Left lung (tissue), 10 donors: ENCODE results near the gene ZNF273. TPM values are rescaled to one million over a fixed set of nuclear protein-coding genes. Genes with fewer than 3 reads are reported as not detected.
"Not testable (repeated sequence)": the region's sequence is repeated elsewhere in the genome, so short reads cannot be mapped to it uniquely, and the experiment has no call there.

Experiments
- ATAC-seq: fragments of 200-7000 bp; cut with Tn5 transposase; one replicate; pipeline ENCODE4 v1.9.1; 2020; ENCODE audit warnings: moderate library complexity
- DNase-seq, 4 donors: peaks; one replicate each; pipeline ENCODE4 v3.0.0-alpha.2; 2013 to 2020
- H3K27ac ChIP-seq, 2 donors: fragments of 200-600 bp; sonication (generic) in 1 of 2; one replicate each; pipeline versions ENCODE4 v1.5.0 to v1.8.0; 2020 to 2021
- H3K27me3 ChIP-seq, 2 donors: fragments of 200-600 bp; sonication (generic) in 1 of 2; one replicate each; pipeline versions ENCODE4 v1.5.0 to v1.8.0; 2020 to 2021
- H3K36me3 ChIP-seq, 2 donors: fragments of 200-600 bp; sonication (generic) in 1 of 2; one replicate each; pipeline versions ENCODE4 v1.5.0 to v1.8.0; 2020 to 2021
- H3K4me1 ChIP-seq, 2 donors: fragments of 200-600 bp; one replicate each; pipeline ENCODE4 v1.8.0; 2021
- H3K4me3 ChIP-seq, 2 donors: fragments of 200-600 bp; sonication (generic) in 1 of 2; one replicate each; pipeline versions ENCODE4 v1.5.0 to v1.8.0; 2020 to 2021; ENCODE audit warnings: mild to moderate bottlenecking in 1 of 2
- H3K9me3 ChIP-seq, 2 donors: fragments of 200-600 bp; sonication (generic) in 1 of 2; one replicate each; pipeline versions ENCODE4 v1.5.0 to v1.8.0; 2020 to 2021
- intact Hi-C, 2 donors: fragments of 100-400 bp; cut with DNase I; formaldehyde crosslinking; loops; one replicate each; pipeline versions ENCODE4 v1.11.2 to v1.14.2; 2022
- polyA plus RNA-seq, 6 donors: library from polyadenylated mRNA; unstranded; fragments of 120-200 nt; gene quantifications; one replicate each; pipeline ENCODE4 v1.2.1, GENCODE V29; 2013; ENCODE audit not compliant: insufficient read length in 6 of 6
- total RNA-seq, 2 donors: library from RNA; stranded (reverse); fragmentation: NEBNext Ultra II Directional; extraction: Animal tissue kit (Norgen Biotek cat#: 25700); gene quantifications; one replicate each; pipeline ENCODE4 v1.2.1, GENCODE V29; 2021
- TF ChIP-seq, protein P1 (sequence below), 2 donors: fragments of 200-600 bp; sonication (generic) in 1 of 2; IDR thresholded peaks; one replicate each; pipeline versions ENCODE4 v1.5.0 to v1.8.0; 2021; ENCODE audit warnings: antibody characterized with exemption in 2 of 2
- donor health status: DM: no; HTN: yes; CAD: no.
- donor health status: DM: no; HTN: no; CAD: no.

Gene ZNF273
- total and polyA plus RNA-seq, 8 donors = 5.0 to 16.7 (median 13.3) TPM

DNA sequence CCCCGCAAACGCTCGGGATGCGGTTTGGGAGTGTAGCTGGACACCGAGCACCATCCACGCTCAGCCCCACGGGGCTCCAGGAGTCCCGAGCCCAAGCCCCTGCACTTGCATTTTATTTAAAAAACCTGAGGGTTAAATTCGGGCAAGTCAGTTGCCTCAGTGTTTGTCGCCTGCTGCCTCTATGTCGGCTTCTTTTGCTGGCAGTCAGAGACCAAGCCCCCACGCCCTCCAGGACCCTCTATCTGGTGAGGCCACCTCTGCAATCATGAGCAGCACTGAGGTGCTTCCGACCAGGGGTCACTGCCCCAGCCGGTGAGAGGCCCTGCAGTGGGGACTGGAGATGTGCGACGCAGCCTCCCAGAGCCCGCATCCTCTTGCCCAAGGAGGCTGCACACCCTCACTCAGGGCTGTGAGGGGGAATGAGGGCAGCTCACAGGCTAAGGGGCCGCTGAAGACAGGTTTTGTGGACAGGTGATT, 13.3 kb upstream of the ZNF273 start:
- Histone ChIP-seq H3K4me3 (peak overlapping the region in 1 of 2 donors; percentile 31), H3K9me3 (no peaks in the 10 kb centered on the region), H3K27ac (no peak overlapping the region), H3K27me3 (peaks cover 7 to 49% of the 10 kb centered on the region in 2 donors), H3K4me1 (peaks cover 4 to 20% of the 10 kb centered on the region in 2 donors), H3K36me3 (no peaks in the 10 kb centered on the region)
- TF ChIP-seq, protein P1, sequence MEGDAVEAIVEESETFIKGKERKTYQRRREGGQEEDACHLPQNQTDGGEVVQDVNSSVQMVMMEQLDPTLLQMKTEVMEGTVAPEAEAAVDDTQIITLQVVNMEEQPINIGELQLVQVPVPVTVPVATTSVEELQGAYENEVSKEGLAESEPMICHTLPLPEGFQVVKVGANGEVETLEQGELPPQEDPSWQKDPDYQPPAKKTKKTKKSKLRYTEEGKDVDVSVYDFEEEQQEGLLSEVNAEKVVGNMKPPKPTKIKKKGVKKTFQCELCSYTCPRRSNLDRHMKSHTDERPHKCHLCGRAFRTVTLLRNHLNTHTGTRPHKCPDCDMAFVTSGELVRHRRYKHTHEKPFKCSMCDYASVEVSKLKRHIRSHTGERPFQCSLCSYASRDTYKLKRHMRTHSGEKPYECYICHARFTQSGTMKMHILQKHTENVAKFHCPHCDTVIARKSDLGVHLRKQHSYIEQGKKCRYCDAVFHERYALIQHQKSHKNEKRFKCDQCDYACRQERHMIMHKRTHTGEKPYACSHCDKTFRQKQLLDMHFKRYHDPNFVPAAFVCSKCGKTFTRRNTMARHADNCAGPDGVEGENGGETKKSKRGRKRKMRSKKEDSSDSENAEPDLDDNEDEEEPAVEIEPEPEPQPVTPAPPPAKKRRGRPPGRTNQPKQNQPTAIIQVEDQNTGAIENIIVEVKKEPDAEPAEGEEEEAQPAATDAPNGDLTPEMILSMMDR (IDR thresholded peaks at IDR 0.05) = no peak
- intact Hi-C loops = no loop called here
- ATAC-seq (no peak), DNase-seq (no peak)

- H3K36me3 ChIP-seq, H3K9me3 ChIP-seq, intact Hi-C loops, ATAC-seq, H3K27ac ChIP-seq, H3K4me3 ChIP-seq, DNase-seq: not testable (repeated sequence)
- Histone ChIP-seq H3K4me1 (peaks cover 4 to 20% of the 10 kb centered on the region in 2 donors), H3K27me3 (peaks cover 7 to 46% of the 10 kb centered on the region in 2 donors)
Measured at GRCh38 chr7:64890273-64890672, 12.8 kb upstream of the ZNF273 start.

- ATAC-seq = no peak
- H3K27me3 ChIP-seq = peaks cover 7 to 51% of the 10 kb centered on the region in 2 donors
- H3K27ac ChIP-seq = no peak overlapping the region
- TF ChIP-seq, protein P1 (IDR thresholded peaks at IDR 0.05) = no peak
- intact Hi-C loops = no loop called here
- peaks cover 4 to 20% of the 10 kb centered on the region in 2 donors for H3K4me1 ChIP-seq
- H3K36me3 ChIP-seq = no peaks in the 10 kb centered on the region
- no peak overlapping the region for H3K4me3 ChIP-seq
- DNase-seq = no peak
- no peaks in the 10 kb centered on the region for H3K9me3 ChIP-seq
Measured at GRCh38 chr7:64890761-64891362, 12.2 kb upstream of the ZNF273 start.

GRCh38 chr7:64891363-64892081, 11.6 kb upstream of the ZNF273 start:
- intact Hi-C loops, H3K27ac ChIP-seq, H3K4me3 ChIP-seq, DNase-seq, H3K9me3 ChIP-seq, ATAC-seq, H3K36me3 ChIP-seq: not testable (repeated sequence)
- peaks cover 7 to 54% of the 10 kb centered on the region in 2 donors for H3K27me3 ChIP-seq
- peaks cover 4 to 20% of the 10 kb centered on the region in 2 donors for H3K4me1 ChIP-seq

DNA sequence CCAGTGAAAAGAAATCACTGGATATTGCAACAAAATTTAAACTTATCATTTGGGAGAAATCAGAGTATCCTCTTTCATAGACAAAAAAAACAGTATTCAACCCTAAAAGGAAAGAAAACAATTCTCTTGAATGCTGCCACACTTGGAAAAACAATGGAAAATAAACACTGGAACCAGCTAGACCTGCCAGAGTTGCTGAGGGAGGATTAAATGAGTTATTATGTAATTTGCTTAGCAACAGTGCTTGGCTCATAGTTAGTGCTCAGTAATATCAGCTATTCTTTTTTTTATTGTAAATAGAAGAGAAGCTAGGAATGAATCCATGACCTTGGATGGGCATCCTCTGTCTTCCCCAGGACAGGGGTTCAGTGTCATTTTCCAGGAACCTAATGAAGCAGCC, 11.0 kb upstream of the ZNF273 start:
- H3K4me1 ChIP-seq = peaks cover 4 to 20% of the 10 kb centered on the region in 2 donors
- no peak for ATAC-seq
- H3K27me3 ChIP-seq = peaks cover 7 to 48% of the 10 kb centered on the region in 2 donors
- intact Hi-C loops = no loop called here
- no peak overlapping the region for H3K27ac ChIP-seq
- no peak for DNase-seq
- no peaks in the 10 kb centered on the region for H3K9me3 ChIP-seq
- no peaks in the 10 kb centered on the region for H3K36me3 ChIP-seq
- no peak overlapping the region for H3K4me3 ChIP-seq
- TF ChIP-seq, protein P1 (IDR thresholded peaks at IDR 0.05) = no peak

DNA sequence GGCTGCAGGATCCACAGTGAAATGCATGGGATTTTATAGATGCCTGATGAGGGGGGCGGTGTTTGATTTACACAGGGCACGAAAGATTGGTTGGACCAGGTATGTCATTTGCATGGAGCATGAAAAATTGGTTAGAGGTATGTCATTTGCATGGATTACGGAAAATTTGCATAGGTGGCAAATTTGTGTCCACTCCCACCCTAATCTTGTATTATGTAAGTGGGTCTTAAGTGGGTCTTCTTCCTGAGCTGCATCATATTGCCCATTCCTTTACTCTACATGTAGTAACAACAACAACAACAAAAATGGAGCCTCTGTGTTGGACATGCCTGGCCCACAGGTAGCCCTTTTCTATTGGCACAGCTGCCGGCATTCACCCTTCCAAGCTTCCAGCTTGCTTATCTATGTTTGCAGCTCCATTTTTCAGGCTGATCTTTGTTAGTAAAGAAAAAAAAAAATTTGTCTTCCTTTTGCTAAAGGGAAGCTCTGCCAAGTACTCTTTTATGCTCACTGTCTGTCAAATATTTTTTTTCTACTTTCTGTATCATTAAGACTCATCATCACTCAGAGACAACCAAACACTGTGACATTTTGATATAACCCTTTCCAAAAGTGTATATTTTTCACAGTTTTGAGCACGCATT, 10.3 kb upstream of the ZNF273 start:
- H3K4me1 ChIP-seq = peaks cover 4 to 19% of the 10 kb centered on the region in 2 donors
- H3K27me3 ChIP-seq = peaks cover 7 to 41% of the 10 kb centered on the region in 2 donors
- no peak for ATAC-seq

More for the DNA sequence above, 10.3 kb upstream of the ZNF273 start:
- intact Hi-C loops = no loop called here
- Histone ChIP-seq H3K9me3 (no peaks in the 10 kb centered on the region), H3K4me3 (no peak overlapping the region), H3K36me3 (no peaks in the 10 kb centered on the region), H3K27ac (no peak overlapping the region)
- TF ChIP-seq, protein P1 (IDR thresholded peaks at IDR 0.05) = no peak
- DNase-seq = no peak
